HUES6 (cell line): ENCODE measurements around the gene PLP1.

ENCODE experiments used
- H3K27ac ChIP-seq: 2 replicates; pipeline ENCODE4 v1.7.0; 2013; ENCODE audit warnings: low read depth, mild to moderate bottlenecking, low read length, inconsistent platforms
- H3K27me3 ChIP-seq: 2 replicates; pipeline ENCODE4 v1.6.1; 2013; ENCODE audit warnings: low read length; ENCODE audit not compliant: control insufficient read depth, insufficient read depth
- H3K36me3 ChIP-seq: 2 replicates; pipeline ENCODE4 v1.6.1; 2013; ENCODE audit warnings: low read length; ENCODE audit not compliant: control insufficient read depth, insufficient read depth
- H3K4me1 ChIP-seq: 2 replicates; pipeline ENCODE4 v1.6.1; 2013; ENCODE audit warnings: low read length; ENCODE audit not compliant: control insufficient read depth, insufficient read depth
- H3K4me3 ChIP-seq: 2 replicates; pipeline ENCODE4 v1.5.1; 2013; ENCODE audit warnings: low read depth, low read length
- H3K9ac ChIP-seq: one replicate; pipeline ENCODE4 v1.6.1; 2013; ENCODE audit warnings: mild to moderate bottlenecking, low read length
- H3K9me3 ChIP-seq: 2 replicates; pipeline ENCODE4 v1.6.1; 2013; ENCODE audit warnings: low read depth, low read length; ENCODE audit not compliant: control insufficient read depth, insufficient read depth

Gene PLP1

DNA sequence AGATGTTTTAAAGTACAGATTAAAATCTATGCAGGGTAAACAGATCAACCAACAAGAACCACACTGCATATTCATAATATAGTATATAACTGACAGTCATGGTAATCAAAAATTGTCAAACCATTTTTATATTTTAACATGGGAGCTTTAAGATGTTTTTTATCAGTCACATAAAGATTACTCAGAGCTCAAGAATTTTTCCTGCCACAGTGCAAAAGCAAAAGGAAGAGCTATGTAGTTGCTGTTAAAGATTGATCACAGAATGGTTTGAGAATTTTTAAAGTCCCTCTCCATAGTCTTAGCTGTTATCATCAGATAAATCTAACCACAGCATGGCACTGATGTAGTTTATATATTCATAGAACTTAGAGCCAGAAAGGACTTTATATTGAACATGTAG lies 47.0 kb downstream of the PLP1 start:
- Histone ChIP-seq H3K27me3 (peaks cover 38% of the 10 kb centered on the region), H3K9me3 (no peaks in the 10 kb centered on the region), H3K4me1 (no peaks in the 10 kb centered on the region), H3K9ac (no peak overlapping the region), H3K4me3 (no peak overlapping the region), H3K36me3 (no peaks in the 10 kb centered on the region), H3K27ac (no peak overlapping the region)

DNA sequence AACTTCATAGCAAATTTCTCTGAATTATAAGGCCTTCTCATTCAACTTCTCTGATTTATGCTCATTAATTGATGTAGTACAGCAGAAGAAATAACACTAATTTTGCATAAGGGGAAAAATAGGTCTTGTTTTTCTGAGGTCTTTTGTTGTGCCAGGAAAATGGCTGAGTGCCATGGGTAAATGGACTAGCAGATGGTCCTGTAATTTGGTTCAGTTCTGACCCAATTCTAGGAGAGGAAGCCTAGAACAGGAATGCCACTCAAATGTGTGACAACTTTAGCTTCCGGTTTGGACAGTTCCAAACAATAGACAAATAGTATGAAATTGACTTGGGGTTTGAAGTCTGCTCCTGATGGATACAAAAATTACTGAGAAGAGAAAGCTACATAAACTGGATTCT lies 49.2 kb downstream of the PLP1 start:
- H3K36me3 ChIP-seq: no peaks in the 10 kb centered on the region
- H3K4me3 ChIP-seq: no peak overlapping the region
- no peak overlapping the region for H3K9ac ChIP-seq
- no peaks in the 10 kb centered on the region for H3K4me1 ChIP-seq
- peaks cover 61% of the 10 kb centered on the region for H3K27me3 ChIP-seq
- no peaks in the 10 kb centered on the region for H3K9me3 ChIP-seq
- H3K27ac ChIP-seq: no peak overlapping the region

DNA sequence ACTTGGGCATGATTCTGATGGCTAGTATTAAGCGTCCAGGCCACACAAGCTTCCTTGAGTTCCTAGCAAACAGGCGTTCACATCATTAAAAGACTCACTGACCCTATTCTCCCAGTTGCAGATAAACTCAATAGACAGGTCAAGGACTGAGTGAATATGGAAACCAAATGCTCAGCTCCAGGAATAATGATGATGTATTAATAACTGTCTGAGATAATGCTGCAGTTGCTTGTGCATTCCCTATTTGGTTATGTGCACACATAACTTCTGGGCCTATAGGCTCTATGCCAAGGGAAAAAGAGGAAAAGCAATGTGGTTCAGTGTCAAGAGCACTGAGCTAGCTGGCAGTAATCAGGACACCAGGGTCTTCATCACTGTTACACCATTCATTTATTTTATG lies 51.9 kb downstream of the PLP1 start:
- Histone ChIP-seq H3K4me1 (no peaks in the 10 kb centered on the region), H3K9ac (no peak overlapping the region), H3K4me3 (no peak overlapping the region), H3K36me3 (no peaks in the 10 kb centered on the region), H3K27ac (no peak overlapping the region), H3K9me3 (no peaks in the 10 kb centered on the region), H3K27me3 (peaks cover 73% of the 10 kb centered on the region)

DNA sequence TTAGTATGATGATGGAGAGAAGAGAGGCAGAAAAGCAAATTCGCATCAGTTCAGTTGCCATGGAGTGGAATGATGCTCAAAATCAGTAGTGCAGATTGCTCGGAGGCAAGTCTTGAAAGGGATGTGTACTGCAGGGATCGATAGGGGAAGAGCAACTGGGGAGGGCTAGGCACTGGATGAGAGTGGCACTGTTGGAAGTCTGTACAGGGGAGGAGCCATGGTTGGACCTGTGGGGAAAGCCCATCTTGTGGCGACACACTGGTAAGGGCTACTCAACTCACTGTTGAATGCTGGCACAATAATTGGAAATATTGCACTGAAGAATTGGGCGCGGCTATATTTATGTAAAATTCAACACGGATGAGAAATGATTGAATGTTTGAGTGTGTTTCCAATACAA lies 54.2 kb downstream of the PLP1 start:
- no peaks in the 10 kb centered on the region for H3K9me3 ChIP-seq
- no peak overlapping the region for H3K4me3 ChIP-seq
- no peaks in the 10 kb centered on the region for H3K4me1 ChIP-seq
- H3K9ac ChIP-seq: no peak overlapping the region
- H3K27me3 ChIP-seq: peaks cover 74% of the 10 kb centered on the region
- no peaks in the 10 kb centered on the region for H3K36me3 ChIP-seq
- H3K27ac ChIP-seq: no peak overlapping the region

DNA sequence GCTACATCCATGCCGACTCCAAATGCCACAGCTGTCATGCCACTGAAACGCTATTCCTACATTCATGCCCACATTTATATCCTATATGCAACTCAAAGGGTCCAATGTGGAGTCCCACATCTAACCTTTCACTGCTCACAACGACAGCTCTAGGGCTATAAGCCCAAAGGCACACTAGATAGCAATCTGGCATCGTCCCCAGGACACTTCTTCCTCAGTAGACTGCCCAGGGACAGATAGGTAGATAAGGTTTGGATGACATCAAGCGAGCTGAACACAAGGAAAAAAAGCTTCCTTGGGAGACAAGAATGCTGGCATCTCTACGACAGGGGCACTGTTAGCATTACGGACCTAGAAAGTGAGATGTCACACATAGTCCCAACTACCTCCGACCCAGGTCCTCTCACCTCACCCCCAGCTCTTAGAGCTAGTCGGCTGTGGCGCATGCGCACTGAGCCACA lies 54.7 kb downstream of the PLP1 start:
- Histone ChIP-seq H3K9me3 (no peaks in the 10 kb centered on the region), H3K36me3 (no peaks in the 10 kb centered on the region), H3K27me3 (peaks cover 71% of the 10 kb centered on the region), H3K4me1 (no peaks in the 10 kb centered on the region), H3K27ac (no peak overlapping the region), H3K9ac (no peak overlapping the region), H3K4me3 (peak overlapping the region; percentile 71)

DNA sequence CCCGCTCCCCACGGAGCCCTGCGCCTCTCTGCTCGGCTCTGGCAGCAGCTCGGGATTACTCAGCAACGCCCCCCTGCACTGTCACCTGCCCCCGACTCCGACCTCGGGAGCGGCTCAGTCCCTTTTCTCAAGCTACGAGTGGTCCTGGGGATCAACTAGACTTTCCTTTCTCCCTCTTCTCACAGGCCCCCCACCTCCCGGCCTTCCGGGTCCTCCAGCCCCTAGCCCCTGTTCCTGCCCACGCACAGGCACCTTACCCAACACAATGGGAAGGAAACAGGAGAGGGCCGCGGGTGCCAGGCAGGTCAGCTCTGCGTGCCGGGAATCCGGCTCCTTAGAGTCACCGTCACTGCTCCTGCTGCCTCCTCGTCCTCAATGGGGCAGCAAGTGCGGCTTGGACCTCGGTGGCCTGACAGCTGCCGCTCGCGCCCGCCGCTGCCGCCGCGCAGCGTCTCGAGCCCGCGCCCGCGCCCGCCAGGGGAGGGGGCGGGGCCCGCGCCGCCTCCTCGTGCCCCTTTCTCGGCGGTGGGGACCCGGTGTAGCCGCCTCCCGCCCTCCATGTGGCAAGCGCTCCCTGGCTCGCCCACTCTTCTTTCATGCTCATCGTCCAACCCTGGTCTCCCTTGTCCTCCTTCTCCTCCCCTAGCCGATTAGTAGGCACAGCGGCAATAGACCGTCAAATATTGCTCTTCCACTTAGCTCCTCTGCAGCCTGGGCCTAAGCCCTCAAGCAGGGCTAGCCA lies 55.3 kb downstream of the PLP1 start, which contains the start of gene RAB9B:
Gene RAB9B, minus strand, starts transcription at position 455 of the 742 bp plus-strand sequence. CDS start 6,473 bp downstream, outside the sequence.
- Histone ChIP-seq H3K4me3 (peak within 1 kb of the TSS; percentile 71), H3K9me3 (no peaks in the 10 kb centered on the region), H3K9ac (no peak within 1 kb of the TSS), H3K4me1 (no peaks in the 10 kb centered on the region), H3K27ac (no peak within 1 kb of the TSS), H3K36me3 (no peaks in the 10 kb centered on the region), H3K27me3 (peaks cover 71% of the 10 kb centered on the region)

DNA sequence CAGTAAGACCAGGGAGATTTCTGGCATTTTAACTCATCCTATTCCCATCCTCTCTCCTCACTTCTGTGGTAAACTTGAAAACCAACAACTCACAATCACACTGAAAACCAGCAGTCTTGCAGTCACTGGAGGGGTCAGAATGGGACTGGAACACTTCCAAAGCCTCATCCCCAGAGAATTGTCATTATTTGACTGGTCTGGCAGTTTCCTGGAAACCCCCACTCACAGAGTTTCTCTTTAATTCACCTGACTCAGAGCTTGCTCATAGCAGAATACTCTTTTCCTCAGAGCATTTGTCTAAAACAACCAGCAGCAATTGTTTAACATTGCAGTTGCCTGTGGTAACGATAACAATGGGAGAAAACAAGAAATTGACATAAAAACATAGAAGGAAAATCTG lies 62.8 kb downstream of the PLP1 start:
- H3K36me3 ChIP-seq: no peaks in the 10 kb centered on the region
- H3K4me3 ChIP-seq: no peak overlapping the region
- H3K9me3 ChIP-seq: no peaks in the 10 kb centered on the region
- peaks cover 51% of the 10 kb centered on the region for H3K27me3 ChIP-seq
- no peak overlapping the region for H3K9ac ChIP-seq
- no peaks in the 10 kb centered on the region for H3K4me1 ChIP-seq
- no peak overlapping the region for H3K27ac ChIP-seq
